NCI-H1092 (cell line): ENCODE data around the gene ATP4A.
"Not testable (repeated sequence)": the region's sequence is repeated elsewhere in the genome, so short reads cannot be mapped to it uniquely, and the experiment has no call there.

Experiments
- DNase-seq: peaks from one replicate; lab custom pipeline; 2025; lab: John Stamatoyannopoulos, UW

The ATP4A gene

GRCh38 chr19:35563207-35563829 is at the start of gene ATP4A:
ATP4A (minus strand) TSS chr19:35563658; CDS start chr19:35563629, 29 bp downstream.
- no peak for DNase-seq

GRCh38 chr19:35612559-35613321 is 49.3 kb upstream of the ATP4A start, which contains the start of gene HAUS5:
HAUS5 (plus strand) TSS chr19:35612735; CDS start chr19:35612795, 60 bp downstream.
- peak; percentile 68 for DNase-seq

GRCh38 chr19:35612224-35612558 is 48.7 kb upstream of the ATP4A start:
- DNase-seq = no peak

GRCh38 chr19:35609851-35610353 is 46.4 kb upstream of the ATP4A start:
- DNase-seq = no peak

- DNase-seq = no peak
Measured at GRCh38 chr19:35608251-35608650, 44.8 kb upstream of the ATP4A start.

- DNase-seq = no peak
Measured at GRCh38 chr19:35607661-35608060, 44.2 kb upstream of the ATP4A start.

GRCh38 chr19:35607170-35607569 is 43.7 kb upstream of the ATP4A start:
- not testable (repeated sequence) for DNase-seq

- not testable (repeated sequence) for DNase-seq
Measured at GRCh38 chr19:35604436-35604835, 41.0 kb upstream of the ATP4A start.

GRCh38 chr19:35601971-35602370 is 38.5 kb upstream of the ATP4A start:
- no peak for DNase-seq

- DNase-seq = no peak
Measured at GRCh38 chr19:35596366-35596999, 33.0 kb upstream of the ATP4A start.

GRCh38 chr19:35595928-35596327 is 32.5 kb upstream of the ATP4A start:
- DNase-seq = no peak

- DNase-seq = not testable (repeated sequence)
Measured at GRCh38 chr19:35595026-35595425, 31.6 kb upstream of the ATP4A start.

GRCh38 chr19:35592226-35592625 is 28.8 kb upstream of the ATP4A start:
- DNase-seq = no peak

GRCh38 chr19:35590875-35591274 is 27.4 kb upstream of the ATP4A start:
- no peak for DNase-seq

- DNase-seq = no peak
Measured at GRCh38 chr19:35587321-35587720, 23.9 kb upstream of the ATP4A start.

GRCh38 chr19:35585848-35586247 is 22.4 kb upstream of the ATP4A start, which contains the start of gene PMIS2:
PMIS2 (plus strand) TSS chr19:35586173; CDS start chr19:35586260, 87 bp downstream.
- no peak for DNase-seq

GRCh38 chr19:35582760-35583159 is 19.3 kb upstream of the ATP4A start:
- DNase-seq = no peak

- no peak for DNase-seq
Measured at GRCh38 chr19:35578707-35579106, 15.2 kb upstream of the ATP4A start.

GRCh38 chr19:35577918-35578317 is 14.5 kb upstream of the ATP4A start:
- DNase-seq = no peak

GRCh38 chr19:35571406-35571965 is 8.0 kb upstream of the ATP4A start:
- no peak for DNase-seq

GRCh38 chr19:35569281-35569781 is 5.9 kb upstream of the ATP4A start:
- DNase-seq = no peak

GRCh38 chr19:35566738-35567137 is 3.3 kb upstream of the ATP4A start:
- no peak for DNase-seq
